HFF-Myc (cell line): ENCODE results near the gene RAB40B.
"Not testable (repeated sequence)": the region's sequence is repeated elsewhere in the genome, so short reads cannot be mapped to it uniquely, and the experiment has no call there.

Experiments
- DNase-seq: peaks from one replicate; pipeline ENCODE4 v3.0.0-alpha.2; 2011; ENCODE audit warnings: low read depth; ENCODE audit errors: extremely low read depth
- H3K4me3 ChIP-seq: replicated peaks from 2 replicates; pipeline ENCODE4 v1.5.1; 2011; ENCODE audit warnings: low read depth, mild to moderate bottlenecking, control low read depth, low read length
- CTCF ChIP-seq: IDR thresholded peaks from 2 replicates; pipeline ENCODE4 v1.5.1; 2012; ENCODE audit warnings: mild to moderate bottlenecking, low read depth, low read length, control low read depth; ENCODE audit errors: missing control alignments

Gene RAB40B

GRCh38 chr17:82659886-82660285 is 38.6 kb downstream of the RAB40B start:
- no peak for DNase-seq
- no peak for TF ChIP-seq CTCF
- H3K4me3 ChIP-seq, result no peak overlapping the region

GRCh38 chr17:82658796-82659452 is 39.6 kb downstream of the RAB40B start:
- no peak overlapping the region for H3K4me3 ChIP-seq
- no peak for DNase-seq
- no peak for TF ChIP-seq CTCF

- no peak overlapping the region for H3K4me3 ChIP-seq
- TF ChIP-seq CTCF, result no peak
- DNase-seq, result no peak
These were observed 40.2 kb downstream of the RAB40B start for GRCh38 chr17:82658331-82658730.

- TF ChIP-seq CTCF, result no peak
- no peak overlapping the region for H3K4me3 ChIP-seq
- no peak for DNase-seq
These were observed 40.6 kb downstream of the RAB40B start for GRCh38 chr17:82657926-82658325.

- DNase-seq, result no peak
- no peak for TF ChIP-seq CTCF
These were observed 42.2 kb downstream of the RAB40B start for GRCh38 chr17:82656266-82656665.

GRCh38 chr17:82655523-82655922 is 43.0 kb downstream of the RAB40B start:
- no peak overlapping the region for H3K4me3 ChIP-seq
- no peak for TF ChIP-seq CTCF
- no peak for DNase-seq

More at GRCh38 chr17:82656266-82656665, 42.2 kb downstream of the RAB40B start:
- no peak overlapping the region for H3K4me3 ChIP-seq

- H3K4me3 ChIP-seq, result no peak overlapping the region
- no peak for TF ChIP-seq CTCF
- DNase-seq, result no peak
These were observed 43.4 kb downstream of the RAB40B start for GRCh38 chr17:82655038-82655479.

GRCh38 chr17:82654611-82655010 is 43.9 kb downstream of the RAB40B start:
- not testable (repeated sequence) for DNase-seq, H3K4me3 ChIP-seq
